Neural cell (in vitro differentiated cells): Measurements from ENCODE around the gene AGBL1. TPM values are rescaled to one million over a fixed set of nuclear protein-coding genes. Genes with fewer than 3 reads are reported as not detected.

Experiments used
- H2AFZ ChIP-seq: fragments of 200-600, 300-800 bp; sonication (generic), shearing (Covaris generic); 2 replicates; pipeline ENCODE4 v1.6.0; 2014; ENCODE audit warnings: low read depth, mild to moderate bottlenecking, antibody characterized with exemption, low read length, moderate library complexity
- H3F3A ChIP-seq: fragments of 200-600 bp; shearing (Covaris generic); 2 replicates; pipeline ENCODE4 v1.6.1; 2016; ENCODE audit warnings: mild to moderate bottlenecking, moderate library complexity, mixed read lengths, antibody characterized with exemption, low read length; ENCODE audit not compliant: insufficient read depth, poor library complexity, severe bottlenecking
- H3K27ac ChIP-seq: fragments of 200-600, 300-800 bp; sonication (generic), shearing (Covaris generic); 2 replicates; pipeline ENCODE4 v1.5.1; 2014; ENCODE audit warnings: mild to moderate bottlenecking, low read length, moderate library complexity
- H3K27me3 ChIP-seq: fragments of 300-800, 200-600 bp; sonication (generic), shearing (Covaris generic); 2 replicates; pipeline ENCODE4 v1.6.0; 2014; ENCODE audit warnings: mild to moderate bottlenecking, low read depth, low read length, moderate library complexity; ENCODE audit not compliant: insufficient read depth
- H3K36me3 ChIP-seq: fragments of 300-800, 200-600 bp; sonication (generic), shearing (Covaris generic); 2 replicates; pipeline ENCODE4 v1.5.1; 2014; ENCODE audit warnings: mild to moderate bottlenecking, antibody characterized with exemption, low read length, moderate library complexity; ENCODE audit not compliant: insufficient read depth
- H3K4me2 ChIP-seq: fragments of 300-800, 200-600 bp; sonication (generic), shearing (Covaris generic); 2 replicates; pipeline ENCODE4 v1.6.0; 2014; ENCODE audit warnings: mild to moderate bottlenecking, low read length
- H3K4me3 ChIP-seq: fragments of 300-800, 200-600 bp; sonication (generic), shearing (Covaris generic); 2 replicates; pipeline ENCODE4 v1.5.1; 2014; ENCODE audit warnings: mild to moderate bottlenecking, low read length, moderate library complexity
- H3K79me2 ChIP-seq: fragments of 200-600 bp; shearing (Covaris generic); replicated peaks from 2 replicates; pipeline ENCODE4 v1.6.0; 2014; ENCODE audit warnings: mild to moderate bottlenecking, low read length, moderate library complexity; ENCODE audit not compliant: insufficient read depth
- H3K9ac ChIP-seq: fragments of 300-800, 200-600 bp; sonication (generic), shearing (Covaris generic); 2 replicates; pipeline ENCODE4 v1.6.1; 2016; ENCODE audit warnings: mild to moderate bottlenecking, low read length, mixed read lengths
- H3K9me2 ChIP-seq: fragments of 200-600 bp; shearing (Covaris generic); 2 replicates; pipeline ENCODE4 v1.6.1; 2016; ENCODE audit warnings: mild to moderate bottlenecking, low read length, mixed read lengths; ENCODE audit not compliant: insufficient read depth
- H3K9me3 ChIP-seq: fragments of 200-600, 300-800 bp; sonication (generic), shearing (Covaris generic); 2 replicates; pipeline ENCODE4 v1.6.1; 2016; ENCODE audit warnings: mild to moderate bottlenecking, mixed run types, low read length, moderate library complexity, mixed read lengths
- H4K20me1 ChIP-seq: fragments of 200-600 bp; shearing (Covaris generic); 2 replicates; pipeline ENCODE4 v1.6.1; 2016; ENCODE audit warnings: mild to moderate bottlenecking, mixed run types; ENCODE audit not compliant: insufficient read depth
- CTCF ChIP-seq: fragments of 450-650 bp; IDR thresholded peaks from 2 replicates; pipeline ENCODE4 v1.5.1; 2014; ENCODE audit warnings: antibody characterized with exemption, mild to moderate bottlenecking, moderate library complexity; ENCODE audit not compliant: poor library complexity, severe bottlenecking
- EP300 ChIP-seq: fragments of 450-650 bp; conservative IDR thresholded peaks from 2 replicates; pipeline ENCODE4 v1.6.1; 2014; ENCODE audit warnings: antibody characterized with exemption, mild to moderate bottlenecking, moderate library complexity; ENCODE audit not compliant: poor library complexity, severe bottlenecking
- EZH2 ChIP-seq: fragments of 200-600, 300-800 bp; shearing (Covaris generic), sonication (generic); IDR thresholded peaks from 2 replicates; pipeline ENCODE4 v1.6.1; 2014; ENCODE audit warnings: antibody characterized with exemption, low read length, borderline replicate concordance, mild to moderate bottlenecking; ENCODE audit not compliant: insufficient read depth, poor library complexity, severe bottlenecking
- MXI1 ChIP-seq: fragments of 450-650 bp; conservative IDR thresholded peaks from 2 replicates; pipeline ENCODE4 v1.6.1; 2014; ENCODE audit warnings: antibody characterized with exemption, mild to moderate bottlenecking; ENCODE audit not compliant: poor library complexity, severe bottlenecking
- POLR2AphosphoS5 ChIP-seq: IDR thresholded peaks from 2 replicates; pipeline ENCODE4 v1.6.1; 2012
- RAD21 ChIP-seq: fragments of 450-650 bp; conservative IDR thresholded peaks from 2 replicates; pipeline ENCODE4 v1.6.1; 2014; ENCODE audit warnings: antibody characterized with exemption, mild to moderate bottlenecking, moderate library complexity
- REST ChIP-seq: IDR thresholded peaks from 2 replicates; pipeline ENCODE4 v1.6.1; 2012; ENCODE audit warnings: borderline replicate concordance
- SMC3 ChIP-seq: fragments of 450-650 bp; conservative IDR thresholded peaks from 2 replicates; pipeline ENCODE4 v1.6.1; 2014; ENCODE audit warnings: antibody characterized with exemption, mild to moderate bottlenecking, moderate library complexity; ENCODE audit not compliant: poor library complexity
- TAF1 ChIP-seq: IDR thresholded peaks from 2 replicates; pipeline ENCODE4 v1.6.1; 2012; ENCODE audit warnings: low read depth
- polyA plus RNA-seq: library from polyadenylated mRNA; depleted of rRNA; stranded (reverse); fragments of >200 nt; gene quantifications from 2 replicates; pipeline ENCODE4 v1.2.3, GENCODE V29; 2014

The AGBL1 gene
- polyA plus RNA-seq, 1 donor from 2014 or later: 0.12 TPM

- Histone ChIP-seq H3K27ac (no peak overlapping the region), H3K9me2 (no peaks in the 10 kb centered on the region)
- TF ChIP-seq RAD21 (no peak), POLR2AphosphoS5 (no peak), TAF1 (no peak), SMC3 (no peak), EP300 (no peak), EZH2 (no peak), MXI1 (no peak), REST (no peak), CTCF (no peak)
Observed at GRCh38 chr15:86403221-86403620, 323.6 kb downstream of the AGBL1 start.

GRCh38 chr15:86403914-86404583 lies 324.4 kb downstream of the AGBL1 start:
- no peaks in the 10 kb centered on the region for H3K9me3 ChIP-seq
- no peak overlapping the region for H3K27ac ChIP-seq
- H3K4me3 ChIP-seq: no peak overlapping the region
- no peaks in the 10 kb centered on the region for H3K9me2 ChIP-seq
- no peaks in the 10 kb centered on the region for H3K27me3 ChIP-seq
- H3F3A ChIP-seq: no peaks in the 10 kb centered on the region
- H3K4me2 ChIP-seq: no peak overlapping the region
- no peaks in the 10 kb centered on the region for H3K36me3 ChIP-seq
- no peaks in the 10 kb centered on the region for H3K79me2 ChIP-seq
- TF ChIP-seq EZH2 (no peak), POLR2AphosphoS5 (no peak), MXI1 (no peak), CTCF (no peak), SMC3 (no peak), TAF1 (no peak), EP300 (no peak), RAD21 (no peak)
- H2AFZ ChIP-seq: no peak overlapping the region
- H3K9ac ChIP-seq: no peak overlapping the region
- H4K20me1 ChIP-seq: no peaks in the 10 kb centered on the region

More at GRCh38 chr15:86403221-86403620, 323.6 kb downstream of the AGBL1 start:
- Histone ChIP-seq H3K79me2 (no peaks in the 10 kb centered on the region), H3K27me3 (no peaks in the 10 kb centered on the region), H4K20me1 (no peaks in the 10 kb centered on the region), H3K4me2 (no peak overlapping the region), H3K9ac (no peak overlapping the region), H3K4me3 (no peak overlapping the region), H3K9me3 (no peaks in the 10 kb centered on the region), H3F3A (no peaks in the 10 kb centered on the region), H3K36me3 (no peaks in the 10 kb centered on the region), H2AFZ (no peak overlapping the region)
